Thymus (tissue), 11 donors: ENCODE measurements around the gene KMT2D. TPM values are rescaled to one million over a fixed set of nuclear protein-coding genes. Genes with fewer than 3 reads are reported as not detected.

Experiments used
- DNase-seq, 9 donors: peaks; one replicate each; pipeline ENCODE4 v3.0.0-alpha.2; 2013; ENCODE audit warnings: low spot score in 9 of 9, low read depth in 6 of 9, missing footprints in 1 of 9
- H3K27ac ChIP-seq, 2 donors: one replicate each; pipeline ENCODE4 v1.5.1; 2013; ENCODE audit warnings: control low read depth in 1 of 2, low read depth in 1 of 2, low read length in 1 of 2, mild to moderate bottlenecking in 1 of 2, moderate library complexity in 1 of 2
- H3K27me3 ChIP-seq, 2 donors: one replicate each; pipeline ENCODE4 v1.5.1; 2013; ENCODE audit warnings: low read length in 1 of 2; ENCODE audit not compliant: control insufficient read depth in 2 of 2, insufficient read depth in 1 of 2
- H3K36me3 ChIP-seq, 2 donors: one replicate each; pipeline ENCODE4 v1.5.1; 2013; ENCODE audit warnings: low read length in 1 of 2, mild to moderate bottlenecking in 1 of 2, moderate library complexity in 1 of 2; ENCODE audit not compliant: control insufficient read depth in 2 of 2, insufficient read depth in 2 of 2
- H3K4me1 ChIP-seq, 2 donors: one replicate each; pipeline ENCODE4 v1.5.1; 2013; ENCODE audit warnings: low read length in 2 of 2; ENCODE audit not compliant: control insufficient read depth in 2 of 2, insufficient read depth in 2 of 2
- H3K4me3 ChIP-seq, 2 donors: one replicate each; pipeline ENCODE4 v1.5.1; 2013; ENCODE audit warnings: low read length in 2 of 2, control low read depth in 1 of 2, mild to moderate bottlenecking in 1 of 2
- H3K9me3 ChIP-seq, 2 donors: one replicate each; pipeline ENCODE4 v1.5.1; 2013; ENCODE audit warnings: low read length in 1 of 2, mild to moderate bottlenecking in 1 of 2; ENCODE audit not compliant: control insufficient read depth in 2 of 2, insufficient read depth in 1 of 2
- WGBS: extraction: QIAGEN DNeasy Blood & Tissue Kit; methylation state at CpG from one replicate; pipeline ENCODE4 v1.1.7; 2013; 5-methylcytosine and 5-hydroxymethylcytosine counted together
- polyA plus RNA-seq: library from polyadenylated mRNA; stranded (reverse); fragments of 200-250 nt; gene quantifications from one replicate; pipeline ENCODE4 v1.2.3, GENCODE V29; 2013
- total RNA-seq: library from RNA; stranded (reverse); fragments of 120-200 nt; gene quantifications from one replicate; pipeline ENCODE4 v1.2.4, GENCODE V29; 2013
- donor health status: healthy.

Gene KMT2D
- total and polyA plus RNA-seq, 2 donors, result 13.3 to 37.4 TPM

- DNase-seq, result no peak
- WGBS, result 23% methylated on average over 5 of the region's 5 CpGs
- H3K9me3 ChIP-seq, result peaks cover 1 to 5% of the 10 kb centered on the region in 2 donors
- peaks cover 15 to 24% of the 10 kb centered on the region in 2 donors for H3K36me3 ChIP-seq
- H3K27ac ChIP-seq, result peak overlapping the region in 1 of 2 donors; percentile 51
- H3K4me3 ChIP-seq, result peak overlapping the region; percentile 98 to 99
- peaks cover 42 to 47% of the 10 kb centered on the region in 2 donors for H3K4me1 ChIP-seq
- H3K27me3 ChIP-seq, result no peaks in the 10 kb centered on the region
Measured at GRCh38 chr12:49058366-49059044, 2.1 kb downstream of the KMT2D start.

- DNase-seq, result peak in 1 of 9 donors; percentile 19
- Histone ChIP-seq H3K27ac (peak overlapping the region in 1 of 2 donors; percentile 38), H3K36me3 (peaks cover 21 to 30% of the 10 kb centered on the region in 2 donors), H3K4me1 (peaks cover 42 to 47% of the 10 kb centered on the region in 2 donors), H3K27me3 (no peaks in the 10 kb centered on the region), H3K4me3 (peak overlapping the region; percentile 98 to 99), H3K9me3 (peaks cover 1 to 5% of the 10 kb centered on the region in 2 donors)
- WGBS, result 15% methylated on average over 4 of the region's 4 CpGs
Measured at GRCh38 chr12:49057888-49058287, 2.7 kb downstream of the KMT2D start.

- Histone ChIP-seq H3K36me3 (peaks cover 39 to 48% of the 10 kb centered on the region in 2 donors), H3K27ac (peak overlapping the region in 1 of 2 donors; percentile 28), H3K4me3 (peak overlapping the region in 1 of 2 donors; percentile 16), H3K27me3 (no peaks in the 10 kb centered on the region), H3K9me3 (peaks cover 1 to 5% of the 10 kb centered on the region in 2 donors), H3K4me1 (peaks cover 40 to 45% of the 10 kb centered on the region in 2 donors)
- peak; percentile 42 to 83 (median 62) for DNase-seq
- 43% methylated on average over 7 of the region's 7 CpGs for WGBS
Measured at GRCh38 chr12:49055978-49056754, 4.4 kb downstream of the KMT2D start.

GRCh38 chr12:49055092-49055491 lies 5.5 kb downstream of the KMT2D start:
- Histone ChIP-seq H3K9me3 (no peaks in the 10 kb centered on the region), H3K27ac (no peak overlapping the region), H3K27me3 (no peaks in the 10 kb centered on the region), H3K36me3 (peaks cover 49 to 58% of the 10 kb centered on the region in 2 donors), H3K4me1 (peaks cover 36 to 41% of the 10 kb centered on the region in 2 donors), H3K4me3 (no peak overlapping the region)
- no peak for DNase-seq
- 97% methylated on average over 4 of the region's 4 CpGs for WGBS

GRCh38 chr12:49054524-49054923 lies 6.1 kb downstream of the KMT2D start:
- H3K9me3 ChIP-seq, result no peaks in the 10 kb centered on the region
- H3K27me3 ChIP-seq, result no peaks in the 10 kb centered on the region
- H3K4me3 ChIP-seq, result no peak overlapping the region
- peaks cover 36 to 41% of the 10 kb centered on the region in 2 donors for H3K4me1 ChIP-seq
- 98% methylated on average over 10 of the region's 10 CpGs for WGBS
- no peak overlapping the region for H3K27ac ChIP-seq
- DNase-seq, result no peak
- peaks cover 55 to 64% of the 10 kb centered on the region in 2 donors for H3K36me3 ChIP-seq

GRCh38 chr12:49054096-49054495 lies 6.5 kb downstream of the KMT2D start:
- peaks cover 59 to 68% of the 10 kb centered on the region in 2 donors for H3K36me3 ChIP-seq
- H3K27me3 ChIP-seq, result no peaks in the 10 kb centered on the region
- H3K27ac ChIP-seq, result no peak overlapping the region
- no peak overlapping the region for H3K4me3 ChIP-seq
- no peaks in the 10 kb centered on the region for H3K9me3 ChIP-seq
- peaks cover 36 to 37% of the 10 kb centered on the region in 2 donors for H3K4me1 ChIP-seq
- WGBS, result 95% methylated on average over 5 of the region's 5 CpGs
- DNase-seq, result no peak

- Histone ChIP-seq H3K4me1 (peaks cover 23 to 24% of the 10 kb centered on the region in 2 donors), H3K27ac (no peak overlapping the region), H3K9me3 (no peaks in the 10 kb centered on the region), H3K4me3 (no peak overlapping the region), H3K27me3 (no peaks in the 10 kb centered on the region), H3K36me3 (peaks cover 74 to 83% of the 10 kb centered on the region in 2 donors)
- DNase-seq, result no peak
- 98% methylated on average over 16 of the region's 16 CpGs for WGBS
Measured at GRCh38 chr12:49052451-49053208, 8.0 kb downstream of the KMT2D start.

GRCh38 chr12:49051777-49052438 lies 8.7 kb downstream of the KMT2D start:
- peaks cover 81 to 90% of the 10 kb centered on the region in 2 donors for H3K36me3 ChIP-seq
- H3K4me1 ChIP-seq, result peaks cover 16 to 17% of the 10 kb centered on the region in 2 donors
- H3K4me3 ChIP-seq, result no peak overlapping the region
- DNase-seq, result no peak
- no peak overlapping the region for H3K27ac ChIP-seq
- WGBS, result 96% methylated on average over 20 of the region's 20 CpGs
- H3K27me3 ChIP-seq, result no peaks in the 10 kb centered on the region
- no peaks in the 10 kb centered on the region for H3K9me3 ChIP-seq
